GM21723 (cell line): Measurements from ENCODE around the gene RPL5.
"Not testable (repeated sequence)": the region's sequence is repeated elsewhere in the genome, so short reads cannot be mapped to it uniquely, and the experiment has no call there.

ENCODE experiments used
- ATAC-seq: cut with Tn5 transposase; IDR thresholded peaks from one replicate; pipeline ENCODE4 v1.9.1; 2021; ENCODE audit warnings: mild to moderate bottlenecking, moderate library complexity; ENCODE audit not compliant: unreplicated experiment

The RPL5 gene

GRCh38 chr1:92831762-92832536 is at the start of gene RPL5:
Gene RPL5 (plus strand): TSS chr1:92832040. CDS start chr1:92832115, 75 bp downstream.
- peak; percentile 92 for ATAC-seq

- not testable (repeated sequence) for ATAC-seq
These were observed 48.3 kb upstream of the RPL5 start for GRCh38 chr1:92783550-92783949.

GRCh38 chr1:92784021-92784638 is 47.7 kb upstream of the RPL5 start:
- ATAC-seq, result peak; percentile 8

- ATAC-seq, result peak; percentile 94
These were observed 47.0 kb upstream of the RPL5 start, which contains the start of gene EVI5 for GRCh38 chr1:92784639-92785500. Gene EVI5 (minus strand): TSS chr1:92785108. CDS start chr1:92736546, 48,562 bp downstream.

GRCh38 chr1:92786111-92786901 is 45.5 kb upstream of the RPL5 start:
- no peak for ATAC-seq

- ATAC-seq, result no peak
These were observed 41.8 kb upstream of the RPL5 start for GRCh38 chr1:92790081-92790480.

- no peak for ATAC-seq
These were observed 41.0 kb upstream of the RPL5 start for GRCh38 chr1:92790867-92791266.

GRCh38 chr1:92791487-92792066 is 40.3 kb upstream of the RPL5 start:
- ATAC-seq, result no peak

- ATAC-seq, result no peak
These were observed 39.5 kb upstream of the RPL5 start for GRCh38 chr1:92792340-92792782.

GRCh38 chr1:92795166-92795565 is 36.7 kb upstream of the RPL5 start:
- ATAC-seq, result no peak

GRCh38 chr1:92797297-92797696 is 34.5 kb upstream of the RPL5 start:
- no peak for ATAC-seq

- ATAC-seq, result no peak
These were observed 33.9 kb upstream of the RPL5 start for GRCh38 chr1:92797961-92798360.

GRCh38 chr1:92803140-92803887 is 28.5 kb upstream of the RPL5 start:
- no peak for ATAC-seq

GRCh38 chr1:92804721-92805201 is 27.1 kb upstream of the RPL5 start:
- no peak for ATAC-seq

GRCh38 chr1:92805216-92805615 is 26.6 kb upstream of the RPL5 start:
- ATAC-seq, result no peak

- no peak for ATAC-seq
These were observed 23.5 kb upstream of the RPL5 start for GRCh38 chr1:92808381-92808780.

- no peak for ATAC-seq
These were observed 15.1 kb upstream of the RPL5 start for GRCh38 chr1:92816732-92817131.

- ATAC-seq, result no peak
These were observed 14.6 kb upstream of the RPL5 start for GRCh38 chr1:92817137-92817697.
